Transverse colon (tissue), 4 donors: ENCODE measurements around the gene NTNG1. TPM values are rescaled to one million over a fixed set of nuclear protein-coding genes. Genes with fewer than 3 reads are reported as not detected.

Experiments used
- DNase-seq: peaks from one replicate; pipeline ENCODE4 v3.0.0-alpha.2; 2019
- H3K27ac ChIP-seq, 4 donors: fragments of 200-600 bp; sonication (generic); 2 replicates each; pipeline ENCODE4 v1.5.1; 2016 to 2018; ENCODE audit warnings: inconsistent platforms in 4 of 4
- H3K27me3 ChIP-seq: fragments of 200-600 bp; sonication (generic); 2 replicates; pipeline ENCODE4 v1.5.1; 2017; ENCODE audit warnings: inconsistent platforms
- H3K36me3 ChIP-seq, 4 donors: fragments of 200-600 bp; sonication (generic); 2 replicates each; pipeline ENCODE4 v1.5.1; 2017 to 2019; ENCODE audit warnings: inconsistent platforms in 4 of 4
- H3K4me1 ChIP-seq, 4 donors: fragments of 200-600 bp; sonication (generic); 2 replicates each; pipeline ENCODE4 v1.5.1; 2017 to 2020; ENCODE audit warnings: inconsistent platforms in 4 of 4
- H3K4me3 ChIP-seq, 4 donors: fragments of 200-600 bp; sonication (generic); 1 replicate in 1 of 4; 2 replicates in 3 of 4; pipeline versions ENCODE4 v1.5.1 to v1.6.1; 2017 to 2019; ENCODE audit warnings: inconsistent platforms in 4 of 4
- H3K9me3 ChIP-seq, 2 donors: fragments of 200-600 bp; sonication (generic); 2 replicates each; pipeline ENCODE4 v1.5.1; 2017 to 2019; ENCODE audit warnings: inconsistent platforms in 2 of 2
- CTCF ChIP-seq, 5 experiments: fragments of 200-600 bp in 3 of 5; fragments of 450-650 bp in 2 of 5; sonication (generic) in 3 of 5; IDR thresholded peaks; 1 replicate in 2 of 5; 2 replicates in 3 of 5; pipeline ENCODE4 v1.5.1; 2016 to 2017; ENCODE audit warnings: antibody characterized with exemption in 5 of 5, inconsistent platforms in 3 of 5, mild to moderate bottlenecking in 2 of 5, moderate library complexity in 1 of 5
- EP300 ChIP-seq: sonication (generic); formaldehyde crosslinking; IDR thresholded peaks from one replicate; pipeline ENCODE4 v1.6.1; 2017; ENCODE audit warnings: antibody characterized with exemption, low read depth
- POLR2A ChIP-seq: fragments of 450-650 bp; IDR thresholded peaks from one replicate; pipeline ENCODE4 v1.6.1; 2016; ENCODE audit warnings: antibody characterized with exemption, mild to moderate bottlenecking, moderate library complexity
- POLR2AphosphoS5 ChIP-seq, 3 donors: sonication (generic); formaldehyde crosslinking; IDR thresholded peaks; one replicate each; pipeline ENCODE4 v1.6.1; 2016; ENCODE audit warnings: antibody characterized with exemption in 3 of 3
- WGBS, 2 donors: methylation state at CpG; one replicate each; pipeline ENCODE4 v1.1.5; 2018; ENCODE audit warnings: low coverage in 1 of 2; 5-methylcytosine and 5-hydroxymethylcytosine counted together
- in situ Hi-C, 4 donors: fragments of 200-750 bp; cut with MboI; loops; one replicate each; pipeline versions ENCODE4 v1.15.0 to v1.15.1; 2017; ENCODE audit warnings: low sequenced_read_pairs in 3 of 4, low pct_ligation_motif_present in 1 of 4, low pct_unique_long_range_greater_than_20kb in 1 of 4
- intact Hi-C: fragments of 100-400 bp; cut with DNase I; formaldehyde crosslinking; loops from one replicate; pipeline ENCODE4 v1.15.1; 2023; ENCODE audit warnings: low total_unique reads
- total RNA-seq, 4 donors: library from RNA; depleted of rRNA; stranded (reverse); fragments of >200 nt; gene quantifications; one replicate each; pipeline ENCODE4 v1.1.0, GENCODE V29; 2016

NTNG1 gene
- total RNA-seq, 4 donors from 2014 or later = 1.8 to 6.4 (median 3.5) TPM; not detected in 1

- H3K4me3 ChIP-seq = no peak overlapping the region
- intact Hi-C loops (no loop called here), in situ Hi-C loops (loop anchor here in 3 of 4 donors (25.0 kb wide), 2 partner anchors 301 to 326 kb away; no protein-coding TSS in a partner anchor)
- TF ChIP-seq CTCF (IDR thresholded peaks at IDR 0.05) = no peak
- no peak for TF ChIP-seq POLR2AphosphoS5 (IDR thresholded peaks at IDR 0.05)
- TF ChIP-seq EP300 = no peak
- no peak for TF ChIP-seq POLR2A
- no peak for DNase-seq
- no peak overlapping the region for H3K27ac ChIP-seq
- no peaks in the 10 kb centered on the region for H3K9me3 ChIP-seq
- H3K4me1 ChIP-seq = peaks cover 0 to 6% (median 0%) of the 10 kb centered on the region in 4 donors
- 87 to 90% methylated on average over 4 to 13 of the region's 13 CpGs for WGBS, 2 donors
- no peaks in the 10 kb centered on the region for H3K36me3 ChIP-seq
- H3K27me3 ChIP-seq = no peaks in the 10 kb centered on the region
Observed at GRCh38 chr1:107436552-107437241, 295.9 kb downstream of the NTNG1 start.

GRCh38 chr1:107439567-107439966 is 298.7 kb downstream of the NTNG1 start:
- no peak overlapping the region for H3K4me3 ChIP-seq
- no peak for DNase-seq
- WGBS, 2 donors = 33 to 81% methylated on average over 1 to 3 of the region's 3 CpGs
- no peak for TF ChIP-seq POLR2A
- no peak for TF ChIP-seq POLR2AphosphoS5 (IDR thresholded peaks at IDR 0.05)
- no peak for TF ChIP-seq CTCF (IDR thresholded peaks at IDR 0.05)
- no peak for TF ChIP-seq EP300
- no peaks in the 10 kb centered on the region for H3K27me3 ChIP-seq
- H3K36me3 ChIP-seq = no peaks in the 10 kb centered on the region
- intact Hi-C loops (no loop called here), in situ Hi-C loops (loop anchor here in 3 of 4 donors (25.0 kb wide), 2 partner anchors 298 to 323 kb away; no protein-coding TSS in a partner anchor)
- no peak overlapping the region for H3K27ac ChIP-seq
- H3K9me3 ChIP-seq = no peaks in the 10 kb centered on the region
- H3K4me1 ChIP-seq = no peaks in the 10 kb centered on the region

- Histone ChIP-seq H3K4me3 (no peak overlapping the region), H3K9me3 (no peaks in the 10 kb centered on the region), H3K27ac (no peak overlapping the region), H3K4me1 (no peaks in the 10 kb centered on the region), H3K27me3 (no peaks in the 10 kb centered on the region), H3K36me3 (no peaks in the 10 kb centered on the region)
- intact Hi-C loops (no loop called here), in situ Hi-C loops (loop anchor here in 3 of 4 donors (25.0 kb wide), 2 partner anchors 295 to 320 kb away; no protein-coding TSS in a partner anchor)
- 88% methylated on average over 1 of the region's 1 CpG; no CpG with 5 or more reads in 1 of the 2 donors for WGBS, 2 donors
- DNase-seq = no peak
- TF ChIP-seq POLR2AphosphoS5 (IDR thresholded peaks at IDR 0.05) (no peak), CTCF (IDR thresholded peaks at IDR 0.05) (no peak), EP300 (no peak), POLR2A (no peak)
Observed at GRCh38 chr1:107442551-107442950, 301.7 kb downstream of the NTNG1 start.

GRCh38 chr1:107443027-107443426 is 302.2 kb downstream of the NTNG1 start:
- H3K27me3 ChIP-seq = no peaks in the 10 kb centered on the region
- intact Hi-C loops = no loop called here

More at GRCh38 chr1:107443027-107443426, 302.2 kb downstream of the NTNG1 start:
- Histone ChIP-seq H3K4me3 (no peak overlapping the region), H3K36me3 (no peaks in the 10 kb centered on the region), H3K27ac (no peak overlapping the region), H3K4me1 (no peaks in the 10 kb centered on the region), H3K9me3 (no peaks in the 10 kb centered on the region)
- TF ChIP-seq EP300 (no peak), CTCF (IDR thresholded peaks at IDR 0.05) (no peak), POLR2AphosphoS5 (IDR thresholded peaks at IDR 0.05) (no peak), POLR2A (no peak)
- in situ Hi-C loops = loop anchor here in 3 of 4 donors (25.0 kb wide), 2 partner anchors 294 to 319 kb away; no protein-coding TSS in a partner anchor
- 75 to 77% methylated on average over 5 of the region's 5 CpGs for WGBS, 2 donors
- DNase-seq = no peak
